ENCODE results near the gene HSPA8.

- TF ChIP-seq, protein P1, sequence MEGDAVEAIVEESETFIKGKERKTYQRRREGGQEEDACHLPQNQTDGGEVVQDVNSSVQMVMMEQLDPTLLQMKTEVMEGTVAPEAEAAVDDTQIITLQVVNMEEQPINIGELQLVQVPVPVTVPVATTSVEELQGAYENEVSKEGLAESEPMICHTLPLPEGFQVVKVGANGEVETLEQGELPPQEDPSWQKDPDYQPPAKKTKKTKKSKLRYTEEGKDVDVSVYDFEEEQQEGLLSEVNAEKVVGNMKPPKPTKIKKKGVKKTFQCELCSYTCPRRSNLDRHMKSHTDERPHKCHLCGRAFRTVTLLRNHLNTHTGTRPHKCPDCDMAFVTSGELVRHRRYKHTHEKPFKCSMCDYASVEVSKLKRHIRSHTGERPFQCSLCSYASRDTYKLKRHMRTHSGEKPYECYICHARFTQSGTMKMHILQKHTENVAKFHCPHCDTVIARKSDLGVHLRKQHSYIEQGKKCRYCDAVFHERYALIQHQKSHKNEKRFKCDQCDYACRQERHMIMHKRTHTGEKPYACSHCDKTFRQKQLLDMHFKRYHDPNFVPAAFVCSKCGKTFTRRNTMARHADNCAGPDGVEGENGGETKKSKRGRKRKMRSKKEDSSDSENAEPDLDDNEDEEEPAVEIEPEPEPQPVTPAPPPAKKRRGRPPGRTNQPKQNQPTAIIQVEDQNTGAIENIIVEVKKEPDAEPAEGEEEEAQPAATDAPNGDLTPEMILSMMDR (IDR thresholded peaks at IDR 0.05; ENCODE audit: low read depth, low read length, poor library complexity, severe bottlenecking), result no peak
- TF ChIP-seq EZH2phosphoT487 (IDR thresholded peaks at IDR 0.05; ENCODE audit: borderline replicate concordance, low read length), result no peak
Observed at GRCh38 chr11:123086305-123086704, 24.4 kb upstream of the HSPA8 start.
